NCI-H2029 treated with DMSO at 0.1 percent for 48 hours (cell line): ENCODE results near the gene FBXL15.

Experiments used
- DNase-seq: peaks from one replicate; lab custom pipeline; 2025; lab: John Stamatoyannopoulos, UW

The FBXL15 gene

DNA sequence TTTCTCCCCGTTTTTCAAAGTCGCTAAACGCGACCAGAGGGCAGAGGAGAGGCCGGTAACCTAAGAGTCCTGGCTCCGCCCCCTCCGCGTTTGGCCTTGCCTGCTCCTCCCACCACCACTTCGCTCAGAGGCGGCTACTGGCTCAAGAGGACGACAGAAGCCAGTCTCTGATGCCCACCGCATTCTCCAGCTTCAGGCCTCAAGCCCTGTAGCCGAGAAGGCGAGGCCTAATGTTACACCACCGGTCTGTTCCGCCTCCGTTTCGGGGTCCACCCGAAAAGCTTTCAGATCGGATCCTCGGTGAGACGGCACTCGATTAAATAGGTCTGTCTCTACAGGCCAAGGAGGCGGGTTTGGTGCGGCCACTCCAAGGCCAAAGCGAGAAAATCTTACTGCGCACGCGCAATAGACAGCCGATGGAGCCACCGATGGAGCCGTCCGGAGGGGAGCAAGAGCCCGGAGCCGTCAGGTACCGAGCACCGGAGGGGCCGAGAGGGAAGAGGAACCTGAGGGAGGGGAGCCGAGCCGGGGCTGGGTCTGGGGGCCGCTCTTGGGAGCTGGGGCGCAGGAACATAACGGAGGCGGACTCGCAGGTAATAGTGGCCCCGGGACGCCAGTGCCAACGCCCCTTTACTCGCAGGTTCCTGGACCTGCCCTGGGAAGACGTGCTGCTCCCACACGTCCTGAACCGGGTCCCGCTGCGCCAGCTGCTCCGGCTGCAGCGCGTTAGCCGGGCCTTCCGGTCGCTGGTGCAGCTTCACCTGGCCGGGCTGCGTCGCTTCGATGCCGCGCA, at the start of gene FBXL15:
Gene FBXL15 (plus strand): TSS at position 123 of the 793 bp plus-strand sequence. CDS start 294 bp downstream, at position 417.
- DNase-seq = peak; percentile 56

DNA sequence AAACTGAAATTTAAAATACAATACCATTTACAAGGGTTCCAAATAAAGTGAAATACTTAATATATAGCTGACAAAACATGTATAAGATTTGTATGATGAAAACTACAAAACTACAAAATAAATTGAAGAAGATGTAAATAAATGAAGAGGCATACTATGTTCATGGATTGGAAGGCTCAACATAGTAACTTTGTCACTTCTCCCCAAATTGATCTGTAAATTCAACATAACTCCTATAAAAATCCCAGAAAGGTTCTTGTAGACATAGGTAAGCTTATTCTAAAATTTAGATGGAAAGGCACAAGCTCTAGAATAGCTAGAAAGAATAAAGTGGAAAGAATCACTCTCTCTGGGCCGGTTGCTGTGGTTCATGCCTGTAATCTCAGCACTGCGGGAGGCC, 49.3 kb upstream of the FBXL15 start:
- no peak for DNase-seq

DNA sequence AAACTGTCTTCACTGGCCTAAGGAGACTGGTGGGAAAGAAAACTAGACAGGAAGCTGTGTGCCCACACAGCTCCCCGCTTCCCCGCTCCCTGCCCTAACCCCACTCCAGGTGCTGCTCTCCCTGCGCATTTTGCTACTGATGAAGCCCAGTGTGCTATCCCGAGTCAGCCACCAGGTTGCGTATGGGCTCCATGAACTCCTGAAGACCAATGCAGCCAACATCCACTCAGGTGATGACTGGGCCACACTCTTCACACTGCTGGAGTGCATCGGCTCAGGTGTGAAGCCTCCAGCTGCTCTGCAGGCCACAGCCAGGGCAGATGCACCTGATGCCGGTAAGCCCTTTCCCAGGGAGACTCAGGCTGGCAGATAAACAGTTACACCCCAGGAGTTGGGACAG, 45.4 kb upstream of the FBXL15 start:
- DNase-seq = no peak

DNA sequence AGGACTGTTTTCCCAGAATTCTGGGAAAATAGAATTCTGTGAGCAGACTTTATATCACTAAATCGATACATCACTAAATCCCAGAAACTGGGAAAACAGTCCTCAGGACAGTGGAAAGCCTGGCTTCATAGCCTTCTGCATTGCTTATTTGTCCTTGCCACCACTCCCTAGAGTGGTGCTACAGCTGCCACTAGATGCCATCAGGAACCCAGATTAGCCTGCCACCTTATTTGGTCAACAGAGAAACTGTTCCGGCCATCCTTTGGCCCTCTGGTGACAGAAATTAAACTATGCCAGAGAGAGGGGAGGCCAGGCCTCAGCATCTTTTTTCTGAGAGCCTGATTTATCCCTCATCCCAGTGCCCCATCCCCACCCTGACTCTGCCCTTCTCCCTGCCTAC, 44.8 kb upstream of the FBXL15 start:
- DNase-seq = no peak

GRCh38 chr10:102376901-102377300, 43.7 kb upstream of the FBXL15 start:
- DNase-seq = no peak

- no peak for DNase-seq
Measured at GRCh38 chr10:102379383-102379782, 41.3 kb upstream of the FBXL15 start.

DNA sequence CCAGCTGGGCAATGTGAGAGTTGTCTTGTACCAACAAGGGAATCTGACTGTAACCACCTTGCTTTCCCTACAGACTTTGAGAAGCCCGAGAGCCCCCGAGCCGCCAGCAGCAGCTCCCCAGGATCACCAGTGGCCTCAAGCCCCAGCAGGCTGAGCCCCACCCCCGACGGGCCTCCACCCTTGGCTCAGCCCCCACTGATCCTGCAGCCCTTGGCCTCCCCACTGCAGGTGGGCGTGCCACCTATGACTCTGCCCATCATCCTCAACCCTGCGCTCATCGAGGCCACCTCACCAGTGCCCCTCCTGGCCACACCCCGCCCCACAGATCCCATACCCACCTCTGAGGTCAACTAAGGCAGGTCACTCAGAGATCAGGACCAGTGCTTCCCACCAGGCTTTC, 38.7 kb upstream of the FBXL15 start:
- no peak for DNase-seq

- no peak for DNase-seq
Measured at GRCh38 chr10:102382871-102383270, 37.8 kb upstream of the FBXL15 start.

- DNase-seq = no peak
Measured at GRCh38 chr10:102384053-102384452, 36.6 kb upstream of the FBXL15 start.

DNA sequence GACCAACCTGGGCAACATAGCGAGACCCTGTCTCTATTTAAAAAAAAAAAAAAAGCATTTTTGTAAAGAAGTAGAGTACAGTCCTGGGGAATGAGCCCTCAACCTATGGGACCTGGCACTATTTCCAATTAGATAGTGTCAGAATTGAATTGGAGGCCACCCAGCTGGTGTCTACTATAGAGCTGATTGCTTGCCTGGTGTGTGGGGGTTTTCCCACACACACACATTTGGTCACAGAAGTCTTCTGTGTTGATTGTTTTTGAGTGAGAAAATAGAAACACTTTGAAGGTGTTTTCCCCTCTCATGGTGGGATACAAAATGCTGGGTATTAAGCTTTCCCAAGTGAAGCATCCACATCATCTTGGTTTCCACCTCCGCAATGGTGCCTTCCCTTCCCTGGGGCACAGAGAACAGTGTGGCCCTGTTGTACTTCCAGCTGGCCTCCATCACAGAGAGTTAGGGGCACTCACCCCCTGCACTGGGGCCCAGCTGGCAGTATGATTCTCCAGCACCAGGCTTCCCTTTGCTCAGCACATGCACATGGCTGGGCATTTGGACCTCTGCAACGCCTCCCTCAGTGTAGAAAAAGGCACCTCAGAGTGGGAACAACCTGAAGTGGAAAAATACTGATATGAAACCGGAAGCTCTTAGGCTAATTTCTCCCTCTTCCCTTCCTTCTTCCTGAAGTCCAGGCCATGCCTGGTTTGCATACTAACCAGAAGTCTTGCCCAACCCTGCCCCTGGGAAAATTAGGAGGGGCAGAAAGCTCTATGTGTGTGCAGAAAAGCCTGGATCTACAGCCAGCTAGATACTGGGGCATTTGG, 35.8 kb upstream of the FBXL15 start:
- DNase-seq = no peak

GRCh38 chr10:102389894-102390293, 30.7 kb upstream of the FBXL15 start:
- no peak for DNase-seq

DNA sequence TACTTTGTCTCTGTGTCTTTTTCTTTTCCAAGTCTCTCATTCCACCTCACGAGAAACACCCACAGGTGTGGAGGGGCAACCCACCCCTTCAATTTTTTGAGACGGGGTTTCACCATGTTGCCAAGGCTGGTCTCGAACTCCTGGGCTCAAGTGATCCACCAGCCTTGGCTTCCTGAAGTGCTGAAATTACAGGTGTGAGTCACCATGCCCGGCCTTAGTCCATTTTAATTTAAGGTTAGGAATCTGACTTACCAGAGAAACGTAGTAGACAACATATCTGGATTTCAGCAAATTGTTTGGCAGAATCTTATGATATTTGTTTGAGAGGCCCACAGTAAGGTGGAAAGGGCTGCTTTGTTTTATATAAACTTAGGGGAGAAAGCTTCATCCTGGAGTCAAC, 28.3 kb upstream of the FBXL15 start:
- DNase-seq = no peak

- no peak for DNase-seq
Measured at GRCh38 chr10:102393411-102394078, 27.1 kb upstream of the FBXL15 start.

DNA sequence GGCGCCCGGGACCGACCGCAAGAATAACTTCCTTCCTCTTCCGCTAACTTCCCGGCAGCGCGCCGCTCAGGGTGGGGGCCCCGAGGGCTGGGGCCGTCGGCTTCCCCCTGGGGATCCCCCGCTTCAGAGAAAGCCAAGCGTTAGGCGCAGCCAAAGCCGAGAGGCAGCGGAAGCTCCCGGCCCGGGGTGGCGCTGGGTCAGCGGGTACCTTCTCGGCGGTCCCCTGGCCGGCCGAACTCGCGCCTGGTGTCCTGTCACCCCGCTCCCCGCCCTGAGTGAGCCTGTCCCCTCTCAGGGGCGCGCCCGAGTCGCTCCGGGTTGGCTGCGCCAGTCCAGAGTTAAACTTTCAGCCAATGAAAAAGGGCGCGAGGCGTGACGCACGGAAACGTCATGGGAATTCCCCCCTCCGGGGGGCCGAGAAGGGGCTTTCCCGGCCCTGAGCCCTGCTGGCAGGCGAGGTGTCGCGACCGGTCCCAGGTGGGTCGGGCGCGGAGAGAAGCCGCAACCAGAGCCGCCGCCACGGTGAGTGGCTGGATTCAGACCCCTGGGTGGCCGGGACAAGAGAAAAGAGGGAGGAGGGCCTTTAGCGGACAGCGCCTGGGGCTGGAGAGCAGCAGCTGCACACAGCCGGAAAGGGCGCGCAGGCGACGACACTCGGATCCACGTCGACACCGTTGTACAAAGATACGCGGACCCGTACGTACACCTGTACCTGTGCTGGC, 26.4 kb upstream of the FBXL15 start:
- no peak for DNase-seq

GRCh38 chr10:102394801-102395399, 25.7 kb upstream of the FBXL15 start:
- DNase-seq = no peak

- DNase-seq = no peak
Measured at GRCh38 chr10:102395400-102396316, 25.0 kb upstream of the FBXL15 start, which contains the start of gene NFKB2. Gene NFKB2 (plus strand): TSS chr10:102395705. CDS start chr10:102395960, 255 bp downstream.

GRCh38 chr10:102396317-102396650, 24.4 kb upstream of the FBXL15 start:
- no peak for DNase-seq

DNA sequence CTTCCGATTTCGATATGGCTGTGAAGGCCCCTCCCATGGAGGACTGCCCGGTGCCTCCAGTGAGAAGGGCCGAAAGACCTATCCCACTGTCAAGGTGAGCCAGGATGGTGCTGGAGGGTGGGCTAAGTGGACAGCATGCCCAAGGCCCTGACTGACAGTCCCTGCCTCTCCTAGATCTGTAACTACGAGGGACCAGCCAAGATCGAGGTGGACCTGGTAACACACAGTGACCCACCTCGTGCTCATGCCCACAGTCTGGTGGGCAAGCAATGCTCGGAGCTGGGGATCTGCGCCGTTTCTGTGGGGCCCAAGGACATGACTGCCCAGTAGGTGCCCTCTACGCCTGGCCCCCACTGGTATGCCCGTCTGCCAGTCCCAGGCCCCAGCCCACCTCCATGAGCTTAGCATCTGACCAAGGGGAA, 23.9 kb upstream of the FBXL15 start:
- no peak for DNase-seq

- no peak for DNase-seq
Measured at GRCh38 chr10:102397222-102398171, 23.1 kb upstream of the FBXL15 start.
